Measurements from ENCODE around the gene FYTTD1. TPM values are rescaled to one million over a fixed set of nuclear protein-coding genes. Genes with fewer than 3 reads are reported as not detected.

The FYTTD1 gene
- total and polyA plus RNA-seq, 10 donors: 10.9 to 52.6 (median 30.1) TPM

- H3K27ac ChIP-seq: no peak overlapping the region
- peaks cover 0 to 29% (median 3%) of the 10 kb centered on the region in 6 donors for H3K36me3 ChIP-seq
- TF ChIP-seq POLR2A (IDR thresholded peaks at IDR 0.05): no peak
- no peak for TF ChIP-seq POLR2AphosphoS5 (IDR thresholded peaks at IDR 0.05)
- TF ChIP-seq CTCF (IDR thresholded peaks at IDR 0.05 in 8 of 11, conservative IDR thresholded peaks at IDR 0.05 in 3 of 11): no peak
- H3K27me3 ChIP-seq (replicated peaks in 1 of 7): no peaks in the 10 kb centered on the region
- no peak overlapping the region for H3K4me3 ChIP-seq
- WGBS, 5 donors: 91 to 98% (median 95%) methylated on average over 4 of the region's 4 CpGs
- DNase-seq: no peak
- peaks cover 0 to 28% (median 13%) of the 10 kb centered on the region in 6 donors for H3K4me1 ChIP-seq
- no peaks in the 10 kb centered on the region for H3K9me3 ChIP-seq
- intact Hi-C loops (cut with DNase I; ENCODE audit: low total_unique reads): no loop called here
Measured at GRCh38 chr3:197814372-197814771, 64.7 kb downstream of the FYTTD1 start.

GRCh38 chr3:197820550-197821335 is 71.1 kb downstream of the FYTTD1 start:
- peak in 1 of 3 donors; percentile 11 for TF ChIP-seq POLR2AphosphoS5 (IDR thresholded peaks at IDR 0.05)
- TF ChIP-seq POLR2A (IDR thresholded peaks at IDR 0.05): no peak
- TF ChIP-seq CTCF (IDR thresholded peaks at IDR 0.05 in 8 of 11, conservative IDR thresholded peaks at IDR 0.05 in 3 of 11): no peak
- Histone ChIP-seq H3K4me3 (no peak overlapping the region), H3K9me3 (no peaks in the 10 kb centered on the region), H3K27ac (no peak overlapping the region), H3K4me1 (peaks cover 0 to 8% (median 2%) of the 10 kb centered on the region in 6 donors), H3K36me3 (peaks cover 0 to 84% (median 28%) of the 10 kb centered on the region in 6 donors), H3K27me3 (replicated peaks in 1 of 7) (no peaks in the 10 kb centered on the region)
- DNase-seq: no peak
- 73 to 83% (median 82%) methylated on average over 8 of the region's 8 CpGs for WGBS, 5 donors
- intact Hi-C loops (cut with DNase I; ENCODE audit: low total_unique reads): no loop called here

GRCh38 chr3:197829397-197830045 is 79.8 kb downstream of the FYTTD1 start:
- DNase-seq: no peak
- 95 to 98% (median 97%) methylated on average over 3 of the region's 3 CpGs for WGBS, 5 donors
- intact Hi-C loops (cut with DNase I; ENCODE audit: low total_unique reads): no loop called here
- no peak for TF ChIP-seq POLR2AphosphoS5 (IDR thresholded peaks at IDR 0.05)
- no peak for TF ChIP-seq CTCF (IDR thresholded peaks at IDR 0.05 in 8 of 11, conservative IDR thresholded peaks at IDR 0.05 in 3 of 11)
- no peak for TF ChIP-seq POLR2A (IDR thresholded peaks at IDR 0.05)
- peaks cover 0 to 9% (median 0%) of the 10 kb centered on the region in 6 donors for H3K4me1 ChIP-seq
- H3K9me3 ChIP-seq: no peaks in the 10 kb centered on the region
- H3K4me3 ChIP-seq: no peak overlapping the region
- peaks cover 0 to 95% (median 68%) of the 10 kb centered on the region in 6 donors for H3K36me3 ChIP-seq
- H3K27ac ChIP-seq: no peak overlapping the region
- no peaks in the 10 kb centered on the region for H3K27me3 ChIP-seq (replicated peaks in 1 of 7)
